HepG2 (cell line): Measurements from ENCODE around the gene TM4SF1. TPM values are rescaled to one million over a fixed set of nuclear protein-coding genes. Genes with fewer than 3 reads are reported as not detected.

Experiments
- ADNP ChIP-seq: sonication (generic); formaldehyde crosslinking; IDR thresholded peaks from 2 replicates; pipeline ENCODE4 v1.4.0; 2020; ENCODE audit warnings: missing genetic modification reagents
- ARNT2 ChIP-seq: sonication (generic); formaldehyde crosslinking; IDR thresholded peaks from 2 replicates; pipeline ENCODE4 v1.8.0; 2022; ENCODE audit warnings: mild to moderate bottlenecking, low read depth, missing genetic modification reagents, moderate library complexity
- ESRRA ChIP-seq: sonication (generic); formaldehyde crosslinking; IDR thresholded peaks from 2 replicates; pipeline ENCODE4 v1.5.1; 2020; ENCODE audit warnings: mild to moderate bottlenecking, low read depth, missing genetic modification reagents
- FOXO4 ChIP-seq: sonication (generic); formaldehyde crosslinking; conservative IDR thresholded peaks from 2 replicates; pipeline ENCODE4 v1.8.1; 2023; ENCODE audit warnings: missing genetic modification reagents
- GATA4 ChIP-seq: sonication (generic); IDR thresholded peaks from 2 replicates; pipeline ENCODE4 v1.6.1; 2016; ENCODE audit warnings: antibody characterized with exemption, low read depth, borderline replicate concordance
- HOMEZ ChIP-seq: IDR thresholded peaks from 2 replicates; pipeline ENCODE4 v1.6.1; 2016; ENCODE audit warnings: low read depth
- ISX ChIP-seq: sonication (generic); formaldehyde crosslinking; conservative IDR thresholded peaks from 2 replicates; pipeline ENCODE4 v1.5.0; 2020; ENCODE audit warnings: missing genetic modification reagents
- JARID2 ChIP-seq: sonication (generic); formaldehyde crosslinking; IDR thresholded peaks from 2 replicates; pipeline ENCODE4 v1.8.1; 2023; ENCODE audit warnings: missing genetic modification reagents, inconsistent platforms; ENCODE audit not compliant: insufficient replicate concordance
- NONO ChIP-seq, 2 experiments: fragments of 450-650 bp in 1 of 2; sonication (generic) in 1 of 2; formaldehyde crosslinking in 1 of 2; IDR thresholded peaks in 1 of 2; conservative IDR thresholded peaks in 1 of 2; 2 replicates each; pipeline versions ENCODE4 v1.6.1 to v1.8.0; 2017 to 2022; ENCODE audit warnings: mild to moderate bottlenecking in 1 of 2, missing genetic modification reagents in 1 of 2, moderate library complexity in 1 of 2
- SATB2 ChIP-seq: sonication (generic); formaldehyde crosslinking; IDR thresholded peaks from 2 replicates; pipeline ENCODE4 v1.5.0; 2020; ENCODE audit warnings: missing genetic modification reagents
- SETDB1 ChIP-seq: sonication (generic); formaldehyde crosslinking; IDR thresholded peaks from 2 replicates; pipeline ENCODE4 v1.5.1; 2020; ENCODE audit warnings: missing genetic modification reagents, mild to moderate bottlenecking, borderline replicate concordance
- ZBTB4 ChIP-seq: sonication (generic); formaldehyde crosslinking; IDR thresholded peaks from 2 replicates; pipeline ENCODE4 v1.4.0; 2020; ENCODE audit warnings: missing genetic modification reagents, mild to moderate bottlenecking, borderline replicate concordance
- ZFP82 ChIP-seq: sonication (generic); formaldehyde crosslinking; IDR thresholded peaks from 2 replicates; pipeline ENCODE4 v1.5.1; 2020; ENCODE audit warnings: mild to moderate bottlenecking, missing genetic modification reagents, borderline replicate concordance
- ZNF160 ChIP-seq: sonication (generic); formaldehyde crosslinking; IDR thresholded peaks from 2 replicates; pipeline ENCODE4 v1.8.0; 2022; ENCODE audit warnings: mild to moderate bottlenecking, inconsistent platforms, missing genetic modification reagents
- ZNF557 ChIP-seq: sonication (generic); formaldehyde crosslinking; IDR thresholded peaks from 2 replicates; pipeline ENCODE4 v1.4.0; 2020; ENCODE audit warnings: missing genetic modification reagents
- ZNF713 ChIP-seq: sonication (generic); formaldehyde crosslinking; IDR thresholded peaks from 2 replicates; pipeline ENCODE4 v1.4.0; 2020; ENCODE audit warnings: mild to moderate bottlenecking, missing genetic modification reagents
- ZNF747 ChIP-seq: sonication (generic); formaldehyde crosslinking; IDR thresholded peaks from 2 replicates; pipeline ENCODE4 v1.8.1; 2023; ENCODE audit warnings: missing genetic modification reagents, mild to moderate bottlenecking, borderline replicate concordance
- ZNF777 ChIP-seq: sonication (generic); formaldehyde crosslinking; IDR thresholded peaks from 2 replicates; pipeline ENCODE4 v1.4.0; 2020; ENCODE audit warnings: missing genetic modification reagents
- ZNF781 ChIP-seq: sonication (generic); formaldehyde crosslinking; IDR thresholded peaks from 2 replicates; pipeline ENCODE4 v1.5.1; 2020; ENCODE audit warnings: borderline replicate concordance, mild to moderate bottlenecking, missing genetic modification reagents; ENCODE audit errors: not compliant biosample characterization
- ZNF850 ChIP-seq: sonication (generic); formaldehyde crosslinking; conservative IDR thresholded peaks from 2 replicates; pipeline ENCODE4 v1.9.0; 2021; ENCODE audit warnings: mild to moderate bottlenecking, missing genetic modification reagents
- ZUFSP ChIP-seq: sonication (generic); formaldehyde crosslinking; IDR thresholded peaks from 2 replicates; pipeline ENCODE4 v1.9.0; 2021; ENCODE audit warnings: missing genetic modification reagents, mild to moderate bottlenecking, borderline replicate concordance
- polyA plus RNA-seq, 8 experiments: library from polyadenylated mRNA; depleted of rRNA in 3 of 8; stranded (reverse) in 7 of 8; unstranded in 1 of 8; fragments of >200 nt; fragmentation: Illumina TruSeq in 4 of 8; extraction: Trizol in 4 of 8; gene quantifications; 2 replicates each; pipeline versions ENCODE4 v1.2.1 to v1.2.3, GENCODE V29; 2011 to 2016; ENCODE audit warnings: low read depth in 4 of 8, missing spikeins in 1 of 8, mixed read lengths in 1 of 8; ENCODE audit not compliant: insufficient read depth in 1 of 8
- total RNA-seq, 5 experiments: library from RNA; depleted of rRNA; stranded (reverse); fragments of >200 nt; fragmentation: Illumina TruSeq; extraction: Trizol; gene quantifications; 2 replicates each; pipeline ENCODE4 v1.2.3, GENCODE V29; 2016; ENCODE audit warnings: low read depth in 1 of 5

TM4SF1 gene
- total and polyA plus RNA-seq, 2 of the 13 experiments (the other 11 are each of a cell fraction or from before 2014, with no cell fraction given): 431 to 1,359 TPM

GRCh38 chr3:149401212-149401925 lies 23.9 kb upstream of the TM4SF1 start (continued):
- TF ChIP-seq ZBTB4 (no peak), ZNF850 (no peak), ISX (CRISPR knock-in tag) (no peak), FOXO4 (CRISPR knock-in tag) (0 out of 2 replicates have a peak, but pooled peaks have one; percentile 79), ESRRA (CRISPR knock-in tag) (no peak), JARID2 (no peak), ZNF747 (no peak; the same call in 1 of the 2 replicates), ZNF777 (no peak), ARNT2 (CRISPR knock-in tag) (no peak), ZUFSP (CRISPR knock-in tag) (no peak), ADNP (CRISPR knock-in tag) (no peak), NONO (IDR thresholded peaks at IDR 0.05) (no peak), NONO (CRISPR knock-in tag; conservative IDR thresholded peaks at IDR 0.05) (no peak; the same call in 1 of the 2 replicates), SATB2 (CRISPR knock-in tag) (peak; percentile 78; the same call in 1 of the 2 replicates), ZNF713 (CRISPR knock-in tag) (no peak), ZFP82 (CRISPR knock-in tag) (no peak), ZNF781 (CRISPR knock-in tag) (no peak), ZNF557 (CRISPR knock-in tag) (no peak), HOMEZ (CRISPR knock-in tag) (no peak; the same call in 1 of the 2 replicates), GATA4 (peak; percentile 98), SETDB1 (CRISPR knock-in tag) (no peak), ZNF160 (no peak)
